ENCODE data around the gene TRIOBP. TPM values are rescaled to one million over a fixed set of nuclear protein-coding genes. Genes with fewer than 3 reads are reported as not detected.

TRIOBP gene
- total and polyA plus RNA-seq, 2 of the 13 experiments (the other 11 are each of a cell fraction or from before 2014, with no cell fraction given), result 6.1 to 15.4 TPM

DNA sequence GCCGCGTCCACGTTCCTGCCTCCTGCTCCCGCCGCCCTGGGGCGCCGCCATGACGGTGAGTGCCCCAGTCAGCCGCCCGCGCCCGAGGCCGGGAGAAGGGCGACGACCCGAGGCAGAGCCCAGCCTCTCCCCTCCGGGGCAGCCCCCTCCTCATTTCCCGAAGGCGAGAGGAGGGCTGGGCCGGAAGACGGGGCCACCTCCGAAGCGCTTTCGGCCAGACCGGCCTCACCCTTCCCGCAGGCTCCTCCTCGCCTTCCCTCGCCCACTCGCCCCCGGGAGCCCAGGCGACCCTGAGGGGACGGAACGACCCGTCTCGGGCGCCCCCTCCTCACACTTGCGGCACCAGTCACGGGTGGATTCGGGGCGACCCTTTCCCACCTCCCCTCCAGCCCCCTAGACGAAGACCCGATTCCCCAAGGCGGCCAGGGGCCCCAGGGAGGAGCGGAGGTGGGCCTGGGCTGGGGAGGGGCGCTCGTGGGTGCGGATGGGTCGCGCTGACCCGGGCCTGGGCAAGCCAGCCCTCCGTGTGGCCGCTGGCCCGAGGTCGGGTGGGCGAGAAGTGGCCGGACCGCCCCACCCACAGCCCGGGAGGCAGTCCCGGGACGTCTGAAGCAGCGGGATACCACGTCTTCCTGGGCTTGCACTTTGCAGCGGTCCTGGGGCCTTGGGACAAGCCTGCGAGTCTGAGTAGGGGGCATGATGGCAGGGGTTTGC is 49.7 kb downstream of the TRIOBP start (continued):
- TF ChIP-seq ZFP36L1 (CRISPR knock-in tag; IDR thresholded peaks at IDR 0.05), result no peak
- TF ChIP-seq RXRA (CRISPR knock-in tag; IDR thresholded peaks at IDR 0.05), result peak; percentile 30; the same call in 1 of the 2 replicates
- TF ChIP-seq, protein P1, sequence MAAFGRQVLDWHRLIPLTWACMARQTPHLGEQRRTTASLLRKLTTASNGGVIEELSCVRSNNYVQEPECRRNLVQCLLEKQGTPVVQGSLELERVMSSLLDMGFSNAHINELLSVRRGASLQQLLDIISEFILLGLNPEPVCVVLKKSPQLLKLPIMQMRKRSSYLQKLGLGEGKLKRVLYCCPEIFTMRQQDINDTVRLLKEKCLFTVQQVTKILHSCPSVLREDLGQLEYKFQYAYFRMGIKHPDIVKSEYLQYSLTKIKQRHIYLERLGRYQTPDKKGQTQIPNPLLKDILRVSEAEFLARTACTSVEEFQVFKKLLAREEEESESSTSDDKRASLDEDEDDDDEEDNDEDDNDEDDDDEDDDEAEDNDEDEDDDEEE (CRISPR knock-in tag; IDR thresholded peaks at IDR 0.05), result no peak
- TF ChIP-seq PHF21A (CRISPR knock-in tag; IDR thresholded peaks at IDR 0.05), result no peak
- TF ChIP-seq, protein P2, sequence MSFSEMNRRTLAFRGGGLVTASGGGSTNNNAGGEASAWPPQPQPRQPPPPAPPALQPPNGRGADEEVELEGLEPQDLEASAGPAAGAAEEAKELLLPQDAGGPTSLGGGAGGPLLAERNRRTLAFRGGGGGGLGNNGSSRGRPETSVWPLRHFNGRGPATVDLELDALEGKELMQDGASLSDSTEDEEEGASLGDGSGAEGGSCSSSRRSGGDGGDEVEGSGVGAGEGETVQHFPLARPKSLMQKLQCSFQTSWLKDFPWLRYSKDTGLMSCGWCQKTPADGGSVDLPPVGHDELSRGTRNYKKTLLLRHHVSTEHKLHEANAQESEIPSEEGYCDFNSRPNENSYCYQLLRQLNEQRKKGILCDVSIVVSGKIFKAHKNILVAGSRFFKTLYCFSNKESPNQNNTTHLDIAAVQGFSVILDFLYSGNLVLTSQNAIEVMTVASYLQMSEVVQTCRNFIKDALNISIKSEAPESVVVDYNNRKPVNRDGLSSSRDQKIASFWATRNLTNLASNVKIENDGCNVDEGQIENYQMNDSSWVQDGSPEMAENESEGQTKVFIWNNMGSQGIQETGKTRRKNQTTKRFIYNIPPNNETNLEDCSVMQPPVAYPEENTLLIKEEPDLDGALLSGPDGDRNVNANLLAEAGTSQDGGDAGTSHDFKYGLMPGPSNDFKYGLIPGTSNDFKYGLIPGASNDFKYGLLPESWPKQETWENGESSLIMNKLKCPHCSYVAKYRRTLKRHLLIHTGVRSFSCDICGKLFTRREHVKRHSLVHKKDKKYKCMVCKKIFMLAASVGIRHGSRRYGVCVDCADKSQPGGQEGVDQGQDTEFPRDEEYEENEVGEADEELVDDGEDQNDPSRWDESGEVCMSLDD (CRISPR knock-in tag; IDR thresholded peaks at IDR 0.05; ENCODE audit: borderline replicate concordance), result no peak
- TF ChIP-seq, protein P3, sequence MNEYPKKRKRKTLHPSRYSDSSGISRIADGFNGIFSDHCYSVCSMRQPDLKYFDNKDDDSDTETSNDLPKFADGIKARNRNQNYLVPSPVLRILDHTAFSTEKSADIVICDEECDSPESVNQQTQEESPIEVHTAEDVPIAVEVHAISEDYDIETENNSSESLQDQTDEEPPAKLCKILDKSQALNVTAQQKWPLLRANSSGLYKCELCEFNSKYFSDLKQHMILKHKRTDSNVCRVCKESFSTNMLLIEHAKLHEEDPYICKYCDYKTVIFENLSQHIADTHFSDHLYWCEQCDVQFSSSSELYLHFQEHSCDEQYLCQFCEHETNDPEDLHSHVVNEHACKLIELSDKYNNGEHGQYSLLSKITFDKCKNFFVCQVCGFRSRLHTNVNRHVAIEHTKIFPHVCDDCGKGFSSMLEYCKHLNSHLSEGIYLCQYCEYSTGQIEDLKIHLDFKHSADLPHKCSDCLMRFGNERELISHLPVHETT (CRISPR knock-in tag; conservative IDR thresholded peaks at IDR 0.05), result no peak
- TF ChIP-seq ZNF839 (CRISPR knock-in tag; IDR thresholded peaks at IDR 0.05; ENCODE audit: borderline replicate concordance), result no peak
- TF ChIP-seq STAG1 (CRISPR knock-in tag; IDR thresholded peaks at IDR 0.05), result no peak
- TF ChIP-seq, protein P4, sequence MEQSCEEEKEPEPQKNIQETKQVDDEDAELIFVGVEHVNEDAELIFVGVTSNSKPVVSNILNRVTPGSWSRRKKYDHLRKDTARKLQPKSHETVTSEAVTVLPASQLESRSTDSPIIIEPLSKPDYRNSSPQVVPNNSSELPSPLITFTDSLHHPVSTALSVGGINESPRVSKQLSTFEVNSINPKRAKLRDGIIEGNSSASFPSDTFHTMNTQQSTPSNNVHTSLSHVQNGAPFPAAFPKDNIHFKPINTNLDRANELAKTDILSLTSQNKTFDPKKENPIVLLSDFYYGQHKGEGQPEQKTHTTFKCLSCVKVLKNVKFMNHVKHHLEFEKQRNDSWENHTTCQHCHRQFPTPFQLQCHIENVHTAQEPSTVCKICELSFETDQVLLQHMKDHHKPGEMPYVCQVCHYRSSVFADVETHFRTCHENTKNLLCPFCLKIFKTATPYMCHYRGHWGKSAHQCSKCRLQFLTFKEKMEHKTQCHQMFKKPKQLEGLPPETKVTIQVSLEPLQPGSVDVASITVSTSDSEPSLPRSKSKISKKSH (CRISPR knock-in tag; IDR thresholded peaks at IDR 0.05; ENCODE audit: borderline replicate concordance), result peak; percentile 43; the same call in 1 of the 2 replicates
- no peak for TF ChIP-seq ZC3H4 (CRISPR knock-in tag; IDR thresholded peaks at IDR 0.05; ENCODE audit: borderline replicate concordance)
- TF ChIP-seq YEATS2 (CRISPR knock-in tag; IDR thresholded peaks at IDR 0.05; ENCODE audit: borderline replicate concordance), result no peak
- no peak for TF ChIP-seq SMAD3 (CRISPR knock-in tag; IDR thresholded peaks at IDR 0.05)
- no peak for TF ChIP-seq ZNF260 (CRISPR knock-in tag; IDR thresholded peaks at IDR 0.05; ENCODE audit: borderline replicate concordance, low read depth)
- TF ChIP-seq FOXA1 (IDR thresholded peaks at IDR 0.05), result no peak
- TF ChIP-seq FOXA1 (CRISPR knock-in tag; IDR thresholded peaks at IDR 0.05), result no peak
- TF ChIP-seq ZSCAN31 (CRISPR knock-in tag; IDR thresholded peaks at IDR 0.05; ENCODE audit: low read depth), result no peak
- TF ChIP-seq ZNF878 (CRISPR knock-in tag; IDR thresholded peaks at IDR 0.05), result no peak
- TF ChIP-seq, protein P5, sequence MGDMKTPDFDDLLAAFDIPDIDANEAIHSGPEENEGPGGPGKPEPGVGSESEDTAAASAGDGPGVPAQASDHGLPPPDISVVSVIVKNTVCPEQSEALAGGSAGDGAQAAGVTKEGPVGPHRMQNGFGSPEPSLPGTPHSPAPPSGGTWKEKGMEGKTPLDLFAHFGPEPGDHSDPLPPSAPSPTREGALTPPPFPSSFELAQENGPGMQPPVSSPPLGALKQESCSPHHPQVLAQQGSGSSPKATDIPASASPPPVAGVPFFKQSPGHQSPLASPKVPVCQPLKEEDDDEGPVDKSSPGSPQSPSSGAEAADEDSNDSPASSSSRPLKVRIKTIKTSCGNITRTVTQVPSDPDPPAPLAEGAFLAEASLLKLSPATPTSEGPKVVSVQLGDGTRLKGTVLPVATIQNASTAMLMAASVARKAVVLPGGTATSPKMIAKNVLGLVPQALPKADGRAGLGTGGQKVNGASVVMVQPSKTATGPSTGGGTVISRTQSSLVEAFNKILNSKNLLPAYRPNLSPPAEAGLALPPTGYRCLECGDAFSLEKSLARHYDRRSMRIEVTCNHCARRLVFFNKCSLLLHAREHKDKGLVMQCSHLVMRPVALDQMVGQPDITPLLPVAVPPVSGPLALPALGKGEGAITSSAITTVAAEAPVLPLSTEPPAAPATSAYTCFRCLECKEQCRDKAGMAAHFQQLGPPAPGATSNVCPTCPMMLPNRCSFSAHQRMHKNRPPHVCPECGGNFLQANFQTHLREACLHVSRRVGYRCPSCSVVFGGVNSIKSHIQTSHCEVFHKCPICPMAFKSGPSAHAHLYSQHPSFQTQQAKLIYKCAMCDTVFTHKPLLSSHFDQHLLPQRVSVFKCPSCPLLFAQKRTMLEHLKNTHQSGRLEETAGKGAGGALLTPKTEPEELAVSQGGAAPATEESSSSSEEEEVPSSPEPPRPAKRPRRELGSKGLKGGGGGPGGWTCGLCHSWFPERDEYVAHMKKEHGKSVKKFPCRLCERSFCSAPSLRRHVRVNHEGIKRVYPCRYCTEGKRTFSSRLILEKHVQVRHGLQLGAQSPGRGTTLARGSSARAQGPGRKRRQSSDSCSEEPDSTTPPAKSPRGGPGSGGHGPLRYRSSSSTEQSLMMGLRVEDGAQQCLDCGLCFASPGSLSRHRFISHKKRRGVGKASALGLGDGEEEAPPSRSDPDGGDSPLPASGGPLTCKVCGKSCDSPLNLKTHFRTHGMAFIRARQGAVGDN (CRISPR knock-in tag; IDR thresholded peaks at IDR 0.05), result peak; percentile 59
